Endothelial cell of umbilical vein (primary cell): ENCODE measurements around the gene EHD1. TPM values are rescaled to one million over a fixed set of nuclear protein-coding genes. Genes with fewer than 3 reads are reported as not detected.

ENCODE experiments used
- BruUV-seq: library from RNA; stranded (reverse); fragments of 400-500 nt; replicated peaks from 2 replicates; lab custom pipeline; 2021; lab: Mats Ljungman, UMichigan
- CTCF ChIA-PET: fragments of 300-600, 350-600 bp; sonication (Branson Sonifier 250); formaldehyde crosslinking; loops from one replicate; lab custom pipeline; 2021; ENCODE audit warnings: antibody characterized with exemption, inconsistent platforms; lab: Charles Lee
- POLR2A ChIA-PET: fragments of 300-600, 350-600 bp; sonication (Branson Sonifier 250); formaldehyde crosslinking; loops from one replicate; lab custom pipeline; 2021; ENCODE audit warnings: antibody characterized with exemption, inconsistent platforms; lab: Charles Lee
- DNase-seq: peaks from one replicate; pipeline ENCODE4 v3.0.0-alpha.2; 2011; ENCODE audit warnings: low read depth, low spot score
- FAIRE-seq: peaks from 2 replicates; lab custom pipeline; 2011; peaks lifted over from hg19 to GRCh38; lab: Jason Lieb, UNC
- H2AFZ ChIP-seq: 2 replicates; pipeline ENCODE4 v1.6.0; 2012; ENCODE audit warnings: low read depth, low read length, control low read depth, inconsistent platforms
- H3K27ac ChIP-seq: 2 replicates; pipeline ENCODE4 v1.5.1; 2011; ENCODE audit warnings: low read depth, mild to moderate bottlenecking, control low read depth, low read length, moderate library complexity; ENCODE audit not compliant: insufficient read depth
- H3K27me3 ChIP-seq, 2 experiments: 2 replicates each; pipeline versions ENCODE4 v1.6.0 to v1.6.1; 2011; ENCODE audit warnings: low read length in 2 of 2, mixed read lengths in 1 of 2; ENCODE audit not compliant: control insufficient read depth in 2 of 2, insufficient read depth in 2 of 2
- H3K36me3 ChIP-seq, 2 experiments: 2 replicates in 1 of 2; 3 replicates in 1 of 2; pipeline ENCODE4 v1.5.1; 2011; ENCODE audit warnings: low read length in 2 of 2, mild to moderate bottlenecking in 1 of 2, moderate library complexity in 1 of 2; ENCODE audit not compliant: control insufficient read depth in 2 of 2, insufficient read depth in 2 of 2; ENCODE audit errors: extremely low read depth in 1 of 2
- H3K4me1 ChIP-seq: 3 replicates; pipeline ENCODE4 v1.5.1; 2011; ENCODE audit warnings: mild to moderate bottlenecking, low read length; ENCODE audit not compliant: control insufficient read depth, insufficient read depth; ENCODE audit errors: extremely low read depth
- H3K4me2 ChIP-seq: 2 replicates; pipeline ENCODE4 v1.6.1; 2011; ENCODE audit warnings: low read length, control low read depth, mixed read lengths; ENCODE audit not compliant: insufficient read depth
- H3K4me3 ChIP-seq, 3 experiments: fragments of 200-600 bp in 1 of 3; sonication (generic), shearing (Covaris generic) in 1 of 3; replicated peaks in 1 of 3; 2 replicates each; pipeline ENCODE4 v1.5.1; 2011 to 2016; ENCODE audit warnings: control low read depth in 3 of 3, low read length in 3 of 3, mild to moderate bottlenecking in 2 of 3, inconsistent platforms in 1 of 3, low read depth in 1 of 3, moderate library complexity in 1 of 3; ENCODE audit not compliant: insufficient read depth in 1 of 3
- H3K79me2 ChIP-seq: 2 replicates; pipeline ENCODE4 v1.6.0; 2012; ENCODE audit warnings: low read length, inconsistent platforms; ENCODE audit not compliant: control insufficient read depth, insufficient read depth
- H3K9ac ChIP-seq: replicated peaks from 2 replicates; pipeline ENCODE3; 2011; ENCODE audit warnings: low read length, control low read depth; ENCODE audit not compliant: insufficient read depth; ENCODE audit errors: extremely low read depth
- H3K9me1 ChIP-seq: replicated peaks from 3 replicates; pipeline ENCODE4 v1.6.0; 2011; ENCODE audit warnings: mild to moderate bottlenecking, low read length; ENCODE audit not compliant: control insufficient read depth, insufficient read depth; ENCODE audit errors: extremely low read depth
- H3K9me3 ChIP-seq: replicated peaks from 2 replicates; pipeline ENCODE4 v1.5.1; 2012; ENCODE audit warnings: low read length, inconsistent platforms; ENCODE audit not compliant: control insufficient read depth, insufficient read depth
- H4K20me1 ChIP-seq: replicated peaks from 2 replicates; pipeline ENCODE3; 2011; ENCODE audit warnings: mild to moderate bottlenecking, low read length; ENCODE audit not compliant: control insufficient read depth, insufficient read depth; ENCODE audit errors: extremely low read depth
- CTCF ChIP-seq, 2 donors: IDR thresholded peaks; 1 replicate in 1 of 2; 2 replicates in 1 of 2; pipeline ENCODE4 v1.5.1; 2011; ENCODE audit warnings: low read length in 2 of 2, mild to moderate bottlenecking in 2 of 2, moderate library complexity in 2 of 2, control low read depth in 1 of 2, inconsistent platforms in 1 of 2, low read depth in 1 of 2; ENCODE audit not compliant: insufficient read depth in 1 of 2; ENCODE audit errors: extremely low read depth in 1 of 2
- EZH2 ChIP-seq: IDR thresholded peaks from 2 replicates; pipeline ENCODE4 v1.6.1; 2012; ENCODE audit warnings: borderline replicate concordance, low read depth, mild to moderate bottlenecking, moderate library complexity, low read length, inconsistent platforms; ENCODE audit not compliant: severe bottlenecking
- FOS ChIP-seq: IDR thresholded peaks from 2 replicates; pipeline ENCODE4 v1.6.1; 2011; ENCODE audit warnings: mild to moderate bottlenecking, low read length, moderate library complexity, borderline replicate concordance; ENCODE audit not compliant: insufficient read depth
- GATA2 ChIP-seq: IDR thresholded peaks from 2 replicates; pipeline ENCODE4 v1.7.0; 2011; ENCODE audit warnings: low read depth, mild to moderate bottlenecking, moderate library complexity, mixed read lengths, low read length; ENCODE audit not compliant: insufficient read length, insufficient read depth
- JUN ChIP-seq: IDR thresholded peaks from 2 replicates; pipeline ENCODE4 v1.6.1; 2011; ENCODE audit warnings: borderline replicate concordance, low read depth; ENCODE audit not compliant: insufficient read length, insufficient read depth
- MAX ChIP-seq: IDR thresholded peaks from 2 replicates; pipeline ENCODE4 v1.6.1; 2011; ENCODE audit not compliant: insufficient read depth, insufficient read length
- MYC ChIP-seq: IDR thresholded peaks from one replicate; pipeline ENCODE4 v1.6.1; 2011; ENCODE audit warnings: mild to moderate bottlenecking, low read depth, low read length
- POLR2A ChIP-seq: IDR thresholded peaks from 2 replicates; pipeline ENCODE4 v1.6.1; 2012; ENCODE audit warnings: low read depth, mild to moderate bottlenecking, control low read depth, low read length
- POLR2AphosphoS5 ChIP-seq: IDR thresholded peaks from 2 replicates; pipeline ENCODE4 v1.6.1; 2012; ENCODE audit warnings: low read depth, mild to moderate bottlenecking, control low read depth, low read length, moderate library complexity; ENCODE audit not compliant: insufficient read depth
- dilution Hi-C: fragments of 300-500 bp; cut with MboI; formaldehyde crosslinking; loops from one replicate; pipeline ENCODE4 v1.15.0; 2019; ENCODE audit warnings: low sequenced_read_pairs; ENCODE audit not compliant: extremely low pct_ligation_motif_present
- intact Hi-C: fragments of 100-400 bp; cut with micrococcal nuclease; formaldehyde crosslinking; loops from one replicate; pipeline ENCODE4 v1.10.0; 2022
- polyA plus RNA-seq, 4 experiments: library from polyadenylated mRNA; depleted of rRNA in 3 of 4; stranded (reverse) in 3 of 4; unstranded in 1 of 4; fragments of >200 nt; gene quantifications; 2 replicates each; pipeline versions ENCODE4 v1.2.1 to v1.2.3, GENCODE V29; 2011 to 2012; ENCODE audit warnings: missing spikeins in 1 of 4
- total RNA-seq: library from RNA; stranded (reverse); gene quantifications from 2 replicates; pipeline ENCODE4 v1.2.3, GENCODE V29; 2021

The EHD1 gene
- total and polyA plus RNA-seq, 2 donors (not counting 3 experiments of a cell fraction or from before 2014, with no cell fraction given), result 109 to 136 TPM

- no peaks in the 10 kb centered on the region for H3K27me3 ChIP-seq
- BruUV-seq, result no TSS peak
- no peak for DNase-seq
- no peak overlapping the region for H3K4me3 ChIP-seq
- no peak overlapping the region for H2AFZ ChIP-seq
- no peak overlapping the region for H3K4me2 ChIP-seq
- no peaks in the 10 kb centered on the region for H3K9me1 ChIP-seq
- no peak for TF ChIP-seq JUN
- no peak for TF ChIP-seq FOS
- no peak for TF ChIP-seq CTCF (IDR thresholded peaks at IDR 0.05; ENCODE audit: extremely low read depth in 1 of 2, insufficient read depth in 1 of 2, low read depth in 1 of 2, low read length in 2 of 2)
- no peak for TF ChIP-seq EZH2
- no peak for TF ChIP-seq GATA2
- TF ChIP-seq POLR2AphosphoS5, result no peak
- no peak for TF ChIP-seq MAX
- no peak for TF ChIP-seq POLR2A
- no peak for TF ChIP-seq MYC
- H3K36me3 ChIP-seq, result peaks cover 0 to 49% of the 10 kb centered on the region in 2 experiments
- POLR2A ChIA-PET, result no interaction called here
- intact Hi-C loops (no loop called here), dilution Hi-C loops (no loop called here)
- H3K9ac ChIP-seq, result no peak overlapping the region
- no peaks in the 10 kb centered on the region for H3K4me1 ChIP-seq
- H3K79me2 ChIP-seq, result no peaks in the 10 kb centered on the region
- H4K20me1 ChIP-seq, result no peaks in the 10 kb centered on the region
- H3K27ac ChIP-seq, result no peak overlapping the region
- CTCF ChIA-PET, result no interaction called here
- no peak for FAIRE-seq
- no peaks in the 10 kb centered on the region for H3K9me3 ChIP-seq
Measured at GRCh38 chr11:64903291-64903833, 24.9 kb upstream of the EHD1 start.
